G401 (cell line): ENCODE measurements around the gene EML2. TPM values are rescaled to one million over a fixed set of nuclear protein-coding genes. Genes with fewer than 3 reads are reported as not detected.
A peak's percentile ranks its signal among the peaks of the same experiment; 100 is the strongest.

Experiments used
- DNase-seq: peaks from one replicate; pipeline ENCODE4 v3.0.0-alpha.2; 2015; ENCODE audit warnings: low spot score
- in situ Hi-C: cut with HindIII; loops from 2 replicates; pipeline ENCODE4 v1.10.0; 2016; ENCODE audit warnings: low sequenced_read_pairs, mixed read lengths
- total RNA-seq: library from RNA; depleted of rRNA; stranded (reverse); fragments of >200 nt; shearing (Covaris generic); gene quantifications from 2 replicates; pipeline ENCODE4 v1.2.3, GENCODE V29; 2014

The EML2 gene
- total RNA-seq, 1 experiment from 2014 or later, result 52.9 TPM

DNA sequence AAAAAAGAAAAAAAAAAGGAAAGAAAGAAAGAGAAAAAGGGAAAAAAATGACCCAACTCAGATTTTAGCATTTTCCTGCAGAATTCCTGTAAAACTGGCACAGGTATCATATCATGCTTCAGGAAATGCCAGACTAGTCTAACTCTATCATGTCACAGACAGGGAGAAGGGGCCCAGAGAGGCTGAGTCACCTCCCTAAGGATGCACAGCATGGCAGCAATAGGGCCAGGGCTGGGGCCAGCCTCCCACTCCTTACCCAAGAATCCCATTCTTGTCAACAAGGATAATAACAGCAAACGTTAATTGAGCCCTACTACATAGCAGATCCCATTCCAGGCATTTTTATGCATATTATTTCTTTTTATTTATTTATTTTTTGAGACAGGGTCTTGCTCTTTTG lies 45.7 kb downstream of the EML2 start:
- no peak for DNase-seq
- in situ Hi-C loops, result no loop called here

DNA sequence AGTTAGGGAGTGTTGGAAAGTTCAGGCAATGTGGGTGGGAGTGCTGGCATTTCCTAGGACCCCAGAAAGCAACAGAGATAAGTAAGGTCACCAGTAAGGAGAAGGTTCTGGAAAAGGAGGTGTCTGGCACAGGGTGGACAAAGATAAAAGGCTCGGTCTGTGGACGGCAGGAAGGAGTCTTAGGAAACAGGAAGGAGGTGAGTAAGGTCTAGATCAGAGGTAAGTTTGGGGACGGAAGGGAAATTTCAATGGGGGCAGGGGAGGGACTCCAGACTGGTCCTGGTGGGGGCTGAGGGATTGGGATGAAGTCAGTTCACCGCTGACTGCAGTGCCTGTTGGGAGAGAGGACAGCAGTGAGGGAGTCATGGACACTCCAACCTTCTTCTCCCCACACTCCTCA lies 46.8 kb downstream of the EML2 start:
- in situ Hi-C loops, result no loop called here

DNA sequence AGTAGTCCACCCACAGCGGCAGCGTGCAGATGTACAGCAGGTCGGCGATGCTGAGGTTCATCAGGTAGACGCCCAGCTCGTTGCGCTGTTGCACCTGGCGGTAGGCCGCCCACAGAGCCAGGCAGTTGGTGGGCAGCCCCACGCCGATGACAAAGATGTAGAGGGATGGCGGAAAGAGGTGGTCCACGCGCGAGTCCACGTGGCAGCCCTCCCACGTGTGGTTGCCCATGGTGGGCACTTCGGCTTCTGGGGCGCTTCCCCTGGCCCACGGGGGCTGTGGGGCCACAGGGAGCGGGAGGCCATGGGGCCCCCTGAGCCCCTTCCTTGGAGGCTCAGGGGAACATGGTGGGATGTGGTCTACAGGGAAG lies 47.6 kb downstream of the EML2 start:
- DNase-seq, result no peak
- in situ Hi-C loops, result no loop called here

More for the DNA sequence above, 46.8 kb downstream of the EML2 start:
- DNase-seq, result no peak

DNA sequence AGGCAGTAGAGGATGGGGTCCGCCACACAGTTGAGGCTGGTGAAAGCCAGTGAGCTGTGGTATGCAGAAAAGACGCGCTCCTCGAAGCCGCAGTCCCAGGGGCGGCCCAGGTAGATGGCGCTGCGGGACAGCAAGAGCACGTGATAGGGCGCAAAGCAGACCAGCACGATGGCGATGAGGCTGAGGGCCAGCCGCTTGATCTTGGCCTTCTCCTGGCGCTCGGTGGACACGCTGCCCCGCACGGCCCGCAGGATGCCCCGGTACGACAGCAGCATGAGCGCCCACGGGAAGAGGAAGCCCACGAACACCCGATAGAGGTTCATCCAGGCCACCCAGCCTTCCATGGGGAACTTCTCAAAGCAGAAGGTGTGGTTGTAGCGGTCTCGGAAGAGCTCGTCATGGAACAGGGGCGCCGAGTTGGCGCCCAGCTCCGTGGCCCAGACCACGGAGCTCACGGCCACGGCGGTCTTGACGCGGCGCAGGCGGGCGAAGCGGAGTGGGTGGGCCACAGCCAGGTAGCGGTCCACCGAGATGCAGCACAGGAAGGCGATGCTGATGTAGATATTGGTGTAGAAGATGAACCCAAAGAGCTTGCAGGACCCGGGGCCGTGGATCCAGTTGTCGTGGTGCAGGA lies 48.1 kb downstream of the EML2 start:
- in situ Hi-C loops, result no loop called here

DNA sequence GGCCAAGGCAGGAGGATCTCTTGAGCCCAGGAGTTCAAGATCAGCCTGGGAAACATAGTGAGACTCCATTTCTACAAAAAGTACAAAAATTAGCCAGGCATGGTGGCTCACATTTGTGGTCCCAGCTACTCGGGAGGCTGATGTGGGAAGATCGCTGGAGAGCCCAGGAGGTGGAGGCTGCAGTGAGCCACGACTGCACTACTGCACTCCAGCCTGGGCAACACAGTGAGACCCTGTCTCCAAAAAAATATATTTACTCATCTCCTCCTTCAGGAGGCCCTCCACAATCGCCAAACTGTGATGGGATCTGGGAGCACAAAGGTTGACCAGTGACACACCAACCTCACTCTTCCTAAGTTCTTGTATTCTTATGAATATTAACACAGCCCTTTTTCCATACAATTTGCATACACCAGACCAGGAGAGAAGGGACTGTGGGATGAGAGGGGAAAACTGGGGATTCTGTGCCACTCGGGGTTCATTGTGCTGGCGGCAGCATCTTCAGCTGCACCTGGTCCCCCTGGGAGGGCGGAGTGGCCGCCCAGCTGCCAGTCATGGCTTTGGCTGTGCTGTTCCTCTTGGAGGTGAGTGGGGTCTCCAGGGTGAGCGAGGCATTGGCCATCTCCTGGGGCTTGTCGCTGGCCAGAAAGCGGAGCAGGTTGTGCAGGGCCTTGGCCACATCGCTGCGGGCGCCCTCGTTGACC lies 48.7 kb downstream of the EML2 start:
- no peak for DNase-seq
- in situ Hi-C loops, result no loop called here

More for the DNA sequence above, 48.1 kb downstream of the EML2 start:
- no peak for DNase-seq

DNA sequence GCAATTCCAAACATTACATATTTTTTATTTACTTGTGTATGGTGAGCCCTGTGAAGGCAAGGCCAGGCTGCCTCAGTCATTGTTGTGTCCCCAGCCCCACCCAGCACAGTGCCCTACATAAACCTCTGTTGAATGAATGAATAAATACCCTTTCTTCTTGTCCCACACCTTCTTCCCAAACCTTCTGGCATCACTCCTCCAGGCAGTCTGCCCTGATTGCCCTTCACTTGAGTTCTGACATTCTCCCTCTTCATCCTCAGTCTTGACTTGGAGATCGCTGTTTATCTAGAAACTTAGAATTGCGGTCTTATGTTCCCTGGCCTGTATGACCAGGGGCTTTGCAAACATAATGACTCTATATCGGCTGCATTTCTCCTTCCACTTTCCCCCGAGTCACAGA lies 49.4 kb downstream of the EML2 start:
- in situ Hi-C loops, result no loop called here

DNA sequence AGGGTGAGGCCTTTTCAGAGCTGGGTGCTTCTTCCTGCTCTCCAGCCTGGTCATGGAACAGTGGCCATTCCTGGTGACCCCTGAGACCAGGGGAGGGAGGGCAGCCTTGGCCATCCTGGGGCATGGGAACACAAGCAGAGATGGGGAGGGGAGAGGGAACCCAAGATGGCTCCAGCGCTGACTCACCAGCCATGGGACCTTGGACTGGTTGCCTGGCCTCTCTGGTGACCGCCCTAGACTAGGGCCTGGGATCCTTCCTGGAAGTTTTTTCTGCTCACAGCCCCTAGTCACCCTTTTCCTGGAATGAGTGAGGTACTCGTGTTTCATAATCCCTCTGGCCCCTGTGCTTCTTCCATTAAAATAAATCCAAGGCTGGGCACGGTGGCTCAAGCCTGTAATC lies 51.3 kb downstream of the EML2 start:
- in situ Hi-C loops, result no loop called here

More for the DNA sequence above, 49.4 kb downstream of the EML2 start:
- no peak for DNase-seq

DNA sequence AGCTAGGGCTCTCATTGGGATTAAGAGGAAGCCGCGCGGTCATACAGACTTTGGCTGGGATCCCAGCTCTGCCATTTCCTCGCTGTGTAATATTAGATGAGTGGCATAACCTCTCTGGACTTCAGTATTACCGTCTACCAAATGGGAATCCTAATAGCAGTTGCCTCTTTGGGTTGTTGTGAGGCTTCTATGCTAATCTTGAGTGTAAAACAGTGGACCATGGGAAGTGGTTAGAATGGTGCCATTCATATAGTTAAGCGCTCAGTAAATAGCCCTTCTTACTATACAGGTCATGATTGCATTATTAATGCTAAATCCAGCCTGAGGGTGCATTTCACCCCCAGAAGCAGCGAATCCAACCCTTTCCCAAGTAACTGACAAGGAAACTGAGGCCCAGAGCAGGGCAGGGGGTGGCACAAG lies 54.0 kb downstream of the EML2 start:
- no peak for DNase-seq
- in situ Hi-C loops, result no loop called here

More for the DNA sequence above, 51.3 kb downstream of the EML2 start:
- DNase-seq, result no peak

DNA sequence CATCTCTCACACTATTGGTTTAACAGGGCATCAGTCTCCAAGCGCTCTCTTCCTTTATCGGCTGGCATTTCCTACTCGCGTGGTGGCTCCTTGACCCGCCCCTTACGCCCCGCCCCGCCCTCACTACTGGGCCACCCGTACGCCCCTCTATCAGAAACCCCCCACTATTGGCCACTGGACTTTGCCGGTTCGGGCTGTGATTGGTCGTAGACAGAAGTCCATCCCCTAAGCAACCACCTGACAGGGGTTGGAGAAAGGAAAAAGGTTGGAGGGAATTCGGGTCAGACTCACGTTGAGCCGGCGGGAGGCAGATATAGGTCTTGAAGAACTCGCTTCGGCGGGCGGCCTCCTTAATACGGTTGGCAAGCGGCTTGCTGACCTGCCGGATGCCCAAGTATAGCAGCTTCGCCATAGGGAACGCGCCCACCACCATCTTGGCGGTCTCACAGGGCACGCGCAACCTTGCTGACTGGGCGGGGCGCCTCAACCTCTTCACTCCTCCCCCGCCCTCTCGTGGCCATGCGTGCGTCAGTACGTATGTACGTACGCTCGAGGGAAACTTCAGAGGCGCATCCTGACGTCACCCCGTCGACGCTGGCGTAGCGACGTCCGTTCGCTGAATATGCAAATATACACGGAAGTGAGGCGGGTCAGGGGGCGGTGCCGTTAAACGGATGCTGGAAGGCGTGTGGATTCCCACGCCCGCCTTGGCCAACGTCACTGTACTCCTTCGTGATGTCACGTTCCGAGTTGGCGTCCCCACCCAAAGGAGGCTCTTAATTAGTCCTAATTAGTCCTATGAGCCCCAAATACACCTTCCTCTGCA lies 54.7 kb downstream of the EML2 start, which contains the start of gene OPA3:
OPA3 (minus strand) TSS at position 471 of the 826 bp plus-strand sequence; CDS start at position 433, 38 bp downstream.
- in situ Hi-C loops, result no loop called here
- DNase-seq, result peak; percentile 100

DNA sequence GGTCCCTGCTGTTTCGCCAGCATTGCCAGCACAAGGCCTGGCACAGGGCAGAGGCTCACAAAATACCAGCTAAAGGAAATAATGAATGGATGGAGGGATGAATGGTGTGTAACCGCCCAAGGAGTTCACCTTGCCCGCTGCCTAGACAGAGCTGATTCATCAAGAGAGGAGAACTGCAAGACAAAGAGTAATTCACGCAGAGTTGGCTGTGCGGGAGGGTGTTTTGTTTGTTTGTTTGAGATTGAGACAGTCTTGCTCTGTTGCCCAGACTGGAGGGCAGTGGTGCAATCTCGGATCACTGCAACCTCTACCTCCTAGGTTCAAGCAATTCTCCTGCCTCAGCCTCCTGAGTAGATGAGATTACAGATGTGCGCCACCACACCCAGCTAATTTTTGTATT lies 57.6 kb downstream of the EML2 start:
- DNase-seq, result no peak
- in situ Hi-C loops, result no loop called here

DNA sequence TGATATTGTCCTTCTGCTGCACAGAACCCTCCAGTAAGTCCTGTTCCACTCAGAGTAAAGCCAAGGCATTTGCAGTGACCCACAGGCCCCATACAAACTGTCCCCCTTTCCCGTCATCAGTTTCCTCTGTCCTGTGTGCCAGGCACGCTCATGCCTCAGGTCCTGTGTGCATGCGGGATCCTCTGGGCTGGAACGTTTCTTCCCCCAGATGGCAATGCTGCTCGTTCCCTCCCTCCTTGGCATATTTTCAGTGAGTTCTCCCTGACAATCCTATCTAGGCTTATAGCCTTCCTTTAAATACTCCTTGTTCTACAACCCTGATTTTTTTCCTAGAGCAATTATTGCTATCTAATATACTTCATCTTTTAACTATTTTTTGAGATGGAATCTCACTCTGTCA lies 60.3 kb downstream of the EML2 start:
- in situ Hi-C loops, result no loop called here
- peak; percentile 86 for DNase-seq

DNA sequence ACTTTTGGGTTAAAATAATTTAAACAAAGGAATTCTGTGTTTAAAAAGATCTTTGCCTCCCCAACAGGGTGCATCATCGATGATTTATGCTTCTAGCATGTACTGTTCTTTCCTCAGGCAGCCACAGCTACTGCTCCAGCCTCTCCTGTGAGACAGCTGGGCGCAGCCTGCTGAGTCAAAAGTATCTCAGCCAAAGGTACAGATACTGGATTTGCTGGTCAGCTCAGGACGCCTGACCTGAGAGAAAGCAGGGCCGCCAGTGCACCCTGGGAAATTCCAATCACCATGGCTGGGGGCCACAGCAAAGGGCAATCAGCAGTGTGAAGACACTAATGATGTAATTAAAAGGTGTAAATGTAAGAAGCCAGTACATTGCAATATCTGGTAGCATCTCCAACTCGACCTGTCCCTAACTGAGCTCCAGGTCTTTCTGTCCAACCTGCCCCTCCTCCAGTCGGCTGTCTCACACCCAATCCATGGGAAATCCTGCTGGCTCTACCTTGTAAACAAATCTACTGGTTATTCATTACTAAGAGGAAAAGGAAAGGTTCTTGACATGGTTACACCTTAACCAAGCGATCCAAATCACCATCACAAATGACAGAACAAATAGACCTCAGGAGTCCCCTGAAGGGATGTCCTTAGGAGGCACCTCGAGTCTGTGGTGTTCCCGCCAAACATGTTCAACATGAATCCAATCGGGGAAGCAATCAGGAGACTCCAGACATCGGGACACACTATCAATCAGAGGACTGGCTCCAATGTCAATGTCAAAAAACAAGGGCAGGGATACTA lies 61.9 kb downstream of the EML2 start:
- DNase-seq, result peak; percentile 64
- in situ Hi-C loops, result no loop called here

DNA sequence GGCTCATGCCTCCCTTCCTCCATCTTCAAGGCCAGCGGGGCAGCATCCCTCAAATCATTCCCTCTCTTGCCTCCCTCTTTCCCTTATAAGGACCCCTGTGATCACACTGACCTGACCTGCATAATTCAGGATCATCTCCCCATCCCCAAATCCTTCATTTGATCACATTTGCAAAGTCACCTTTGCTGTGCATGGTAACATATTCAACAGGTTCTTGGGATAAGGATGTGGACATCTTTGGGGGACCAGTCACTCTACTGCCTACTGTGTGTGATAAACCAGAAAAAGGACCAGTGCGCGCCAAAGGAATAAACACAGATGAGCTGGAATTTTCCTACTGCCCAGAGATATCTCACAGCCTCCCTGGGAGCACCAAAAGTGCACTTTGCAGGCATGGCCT lies 62.5 kb downstream of the EML2 start:
- peak; percentile 50 for DNase-seq
- in situ Hi-C loops, result no loop called here

DNA sequence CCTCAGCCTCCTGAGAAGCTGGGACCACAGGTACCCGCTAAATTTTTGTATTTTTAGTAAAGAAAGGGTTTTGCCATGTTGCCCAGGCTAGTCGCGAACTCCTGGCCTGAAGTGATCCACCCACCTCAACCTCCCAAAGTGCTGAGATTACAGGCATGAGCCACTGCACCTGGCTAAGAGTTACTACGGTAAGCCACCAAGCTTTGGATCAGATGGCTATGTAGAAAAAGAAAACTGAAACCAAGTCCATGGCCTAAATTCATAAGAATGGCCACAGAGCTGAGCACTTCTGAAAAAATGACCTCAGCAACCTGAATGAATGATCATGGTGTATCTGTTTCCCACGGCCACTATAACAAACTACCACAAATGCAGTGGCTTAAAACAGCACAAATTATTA lies 64.0 kb downstream of the EML2 start:
- DNase-seq, result no peak
- in situ Hi-C loops, result no loop called here

DNA sequence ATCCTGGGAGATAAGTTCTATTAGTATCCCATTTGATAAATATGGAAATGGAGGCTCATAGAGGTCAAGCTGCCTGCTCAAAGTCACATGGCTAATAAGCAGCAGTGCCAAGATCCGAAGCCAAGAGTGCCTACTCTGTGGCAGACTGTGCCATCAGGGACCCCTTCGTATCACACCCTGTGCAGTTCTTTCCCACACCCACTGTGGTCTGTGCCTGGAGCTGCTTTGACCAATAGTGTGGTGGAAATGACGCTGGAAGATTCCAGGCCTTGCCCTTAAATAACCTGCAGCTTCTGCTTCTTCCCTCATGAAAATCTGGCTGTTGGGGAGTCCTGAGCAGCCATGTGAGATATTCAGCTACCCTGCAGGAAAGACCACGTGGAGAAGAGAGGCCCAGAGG lies 64.7 kb downstream of the EML2 start:
- in situ Hi-C loops, result no loop called here

DNA sequence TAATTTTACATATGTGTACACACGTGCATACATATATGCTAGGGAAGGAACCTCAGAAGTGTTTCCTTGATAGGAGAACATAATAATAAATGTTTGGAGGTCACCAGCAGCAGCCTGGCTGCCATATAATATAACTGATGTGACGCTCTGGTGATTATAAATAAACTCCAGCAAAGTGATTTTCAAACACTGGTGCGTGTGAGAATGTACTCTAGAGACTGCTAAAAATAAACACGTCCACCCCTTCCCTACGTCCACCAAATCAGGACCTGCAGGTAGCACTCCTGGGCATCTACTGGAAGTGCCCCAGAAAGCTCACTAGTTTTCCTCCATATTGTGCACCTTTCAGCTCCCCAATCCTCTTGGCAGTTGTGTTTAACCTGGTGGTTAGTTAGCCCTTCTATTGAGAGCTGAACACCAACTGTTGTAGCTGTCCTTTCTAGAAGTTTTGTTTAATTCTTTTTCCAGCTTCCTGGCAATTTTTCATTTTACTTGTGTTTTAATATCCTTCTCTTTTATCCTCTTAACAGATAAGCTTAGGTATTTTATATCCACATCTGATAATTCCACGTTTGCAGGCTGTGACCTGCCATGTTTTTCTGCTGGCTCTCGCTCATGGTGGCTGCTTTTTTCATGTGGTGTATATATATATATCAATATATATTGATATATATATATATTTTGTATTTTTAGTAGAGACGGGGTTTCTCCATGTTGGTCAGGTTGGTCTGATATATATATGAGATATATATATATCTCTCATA lies 67.6 kb downstream of the EML2 start:
- DNase-seq, result no peak
- in situ Hi-C loops, result no loop called here

More for the DNA sequence above, 64.7 kb downstream of the EML2 start:
- DNase-seq, result peak; percentile 54

DNA sequence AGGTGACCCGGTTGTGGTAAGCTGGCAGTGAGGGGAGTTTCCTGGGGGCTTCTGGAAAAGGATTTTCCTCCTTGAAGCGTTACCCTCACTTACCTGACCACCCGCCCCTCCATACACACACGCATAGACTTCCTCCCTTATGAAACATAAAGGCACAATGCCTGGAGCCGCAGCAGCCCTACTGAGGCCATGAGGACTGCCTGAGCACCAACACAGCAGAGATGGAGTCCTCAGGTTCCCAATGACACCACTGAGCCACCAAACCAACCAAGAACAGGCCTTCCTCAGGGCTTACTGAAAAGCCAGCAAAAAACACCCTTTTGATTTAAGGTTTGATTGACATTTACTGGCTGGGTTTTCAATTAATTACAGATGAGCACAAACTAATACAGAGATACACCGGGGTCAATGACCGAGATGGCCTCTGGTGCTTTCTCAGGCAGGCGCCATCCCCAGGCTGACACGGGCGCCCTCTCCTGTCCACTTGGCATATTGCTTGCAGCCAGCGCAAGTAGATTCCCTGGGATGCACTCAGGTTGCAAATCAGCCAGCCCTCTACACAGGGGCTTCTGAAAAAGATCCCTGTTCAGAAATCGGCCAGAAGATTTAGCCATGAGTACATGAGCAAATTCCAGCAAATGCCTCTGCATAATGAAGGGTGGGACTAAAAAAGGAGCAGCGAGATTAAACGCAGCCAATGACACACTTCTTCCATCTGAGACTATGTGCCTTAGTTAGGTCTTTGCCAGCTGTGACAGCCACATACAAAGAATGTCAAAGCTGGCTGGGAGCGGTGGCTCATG lies 69.4 kb downstream of the EML2 start:
- in situ Hi-C loops, result no loop called here
- DNase-seq, result no peak

DNA sequence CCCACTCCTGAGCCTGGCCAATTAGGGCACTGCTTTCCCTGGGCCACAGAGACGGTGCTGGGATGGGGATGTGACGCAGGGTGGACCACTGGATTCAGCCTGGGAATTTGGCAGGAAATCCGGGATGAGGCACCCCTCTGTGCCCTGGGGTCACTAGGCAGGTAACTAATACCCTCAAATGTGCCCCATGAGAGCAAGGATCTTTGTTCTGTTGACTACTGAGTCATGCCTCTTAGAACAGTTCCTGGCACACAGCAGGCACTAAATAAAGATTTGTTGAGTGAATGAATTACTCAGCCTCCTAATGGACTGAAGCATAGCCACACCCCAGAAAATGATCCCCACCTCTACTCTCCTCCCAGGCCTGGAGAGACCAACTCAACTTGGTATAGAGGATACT lies 70.5 kb downstream of the EML2 start:
- DNase-seq, result no peak
- in situ Hi-C loops, result no loop called here
